HG03571 (cell line): ENCODE results near the gene NRXN2.

Experiments used
- ATAC-seq: cut with Tn5 transposase; IDR thresholded peaks from one replicate; pipeline ENCODE4 v1.9.1; 2021; ENCODE audit not compliant: unreplicated experiment

The NRXN2 gene

GRCh38 chr11:64722141-64723065, 594 bp downstream of the NRXN2 start:
- ATAC-seq: no peak

- ATAC-seq: no peak
Observed at GRCh38 chr11:64721359-64721699, 1.7 kb downstream of the NRXN2 start.

- no peak for ATAC-seq
Observed at GRCh38 chr11:64720640-64721358, 2.2 kb downstream of the NRXN2 start.

- ATAC-seq: no peak
Observed at GRCh38 chr11:64720167-64720566, 2.8 kb downstream of the NRXN2 start.

GRCh38 chr11:64719406-64719805, 3.6 kb downstream of the NRXN2 start:
- no peak for ATAC-seq

- no peak for ATAC-seq
Observed at GRCh38 chr11:64718780-64719124, 4.2 kb downstream of the NRXN2 start.

- ATAC-seq: no peak
Observed at GRCh38 chr11:64718084-64718779, 4.8 kb downstream of the NRXN2 start.

- no peak for ATAC-seq
Observed at GRCh38 chr11:64717268-64717578, 5.8 kb downstream of the NRXN2 start.

- no peak for ATAC-seq
Observed at GRCh38 chr11:64716473-64717267, 6.3 kb downstream of the NRXN2 start.

- no peak for ATAC-seq
Observed at GRCh38 chr11:64715756-64716472, 7.1 kb downstream of the NRXN2 start.

GRCh38 chr11:64715110-64715509, 7.9 kb downstream of the NRXN2 start:
- ATAC-seq: no peak

- ATAC-seq: no peak
Observed at GRCh38 chr11:64714666-64715065, 8.3 kb downstream of the NRXN2 start.

GRCh38 chr11:64713781-64714363, 9.1 kb downstream of the NRXN2 start:
- ATAC-seq: no peak

- no peak for ATAC-seq
Observed at GRCh38 chr11:64713016-64713707, 9.8 kb downstream of the NRXN2 start.

GRCh38 chr11:64712430-64713015, 10.5 kb downstream of the NRXN2 start:
- no peak for ATAC-seq

- ATAC-seq: no peak
Observed at GRCh38 chr11:64711956-64712362, 11.0 kb downstream of the NRXN2 start.

GRCh38 chr11:64711138-64711955, 11.7 kb downstream of the NRXN2 start:
- no peak for ATAC-seq

GRCh38 chr11:64710418-64711137, 12.4 kb downstream of the NRXN2 start:
- ATAC-seq: no peak
